CD4-positive, alpha-beta T cell treated with Interferon gamma for 1 hour (primary cell): ENCODE measurements around the gene GCNT2.
"Not testable (repeated sequence)": the region's sequence is repeated elsewhere in the genome, so short reads cannot be mapped to it uniquely, and the experiment has no call there.

Source experiments
- DNase-seq: peaks from one replicate; pipeline ENCODE4 v3.0.0-alpha.2; 2020

The GCNT2 gene

DNA sequence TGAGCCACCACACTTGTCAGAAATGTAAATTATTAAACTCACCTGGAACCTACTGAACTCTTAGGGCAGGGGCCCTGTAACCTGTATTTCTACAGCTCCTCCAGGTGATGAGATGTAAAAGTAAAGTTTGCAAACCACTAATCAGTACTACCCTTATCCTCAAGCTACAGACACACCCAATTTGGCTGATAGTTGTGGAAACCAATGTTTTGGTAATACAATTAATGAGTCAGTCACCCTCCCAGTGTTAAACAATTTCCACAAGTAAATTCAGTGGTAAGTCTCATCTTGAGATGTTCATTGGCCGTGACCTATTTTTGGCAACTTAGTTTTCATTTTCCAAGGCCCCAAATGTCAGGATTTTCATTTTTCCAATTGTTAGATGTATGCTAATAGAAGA lies 29.6 kb downstream of the GCNT2 start:
- no peak for DNase-seq

DNA sequence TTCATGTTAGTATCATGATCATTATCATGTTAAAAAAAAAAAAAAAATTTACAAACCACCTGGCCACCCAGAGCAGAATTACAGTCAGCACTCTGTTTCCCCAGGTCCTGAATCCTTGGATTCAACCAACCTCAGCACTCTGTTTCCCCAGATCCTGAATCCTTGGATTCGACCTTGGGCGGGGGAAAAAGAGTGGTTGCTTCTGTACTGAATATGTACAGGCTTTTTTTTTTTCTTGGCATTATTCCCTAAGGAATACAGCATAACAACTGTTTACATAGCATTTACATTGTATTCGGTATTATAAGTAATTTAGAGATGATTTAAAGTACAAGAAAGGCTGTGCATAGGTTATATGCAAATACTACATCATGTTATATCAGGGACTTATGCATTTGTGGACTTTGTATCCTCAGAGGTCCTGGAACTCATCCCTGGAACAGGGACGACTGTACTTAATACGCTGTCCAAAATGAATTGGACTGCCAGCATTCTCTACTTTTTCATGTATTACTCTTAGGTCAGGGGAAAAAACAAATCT lies 31.2 kb downstream of the GCNT2 start:
- no peak for DNase-seq

DNA sequence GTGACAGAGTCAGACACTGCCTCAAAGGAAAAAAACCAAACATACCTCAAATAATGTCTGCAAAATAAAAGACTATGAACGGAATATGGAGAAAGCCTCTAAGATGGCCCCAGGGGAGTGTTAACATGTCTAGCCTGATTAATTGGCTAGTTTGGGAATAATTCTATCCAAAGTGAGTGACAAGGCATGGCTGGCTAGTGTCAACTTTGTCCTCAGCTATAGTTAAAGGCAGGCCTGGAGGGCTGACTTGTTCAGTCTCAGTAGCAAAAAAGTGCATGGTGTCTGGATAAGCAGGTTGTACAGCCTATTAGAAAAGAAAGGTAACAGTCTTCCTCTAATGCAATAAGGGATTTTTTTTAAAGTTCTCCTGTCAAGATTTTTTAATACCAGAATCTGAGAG lies 32.7 kb downstream of the GCNT2 start:
- no peak for DNase-seq

DNA sequence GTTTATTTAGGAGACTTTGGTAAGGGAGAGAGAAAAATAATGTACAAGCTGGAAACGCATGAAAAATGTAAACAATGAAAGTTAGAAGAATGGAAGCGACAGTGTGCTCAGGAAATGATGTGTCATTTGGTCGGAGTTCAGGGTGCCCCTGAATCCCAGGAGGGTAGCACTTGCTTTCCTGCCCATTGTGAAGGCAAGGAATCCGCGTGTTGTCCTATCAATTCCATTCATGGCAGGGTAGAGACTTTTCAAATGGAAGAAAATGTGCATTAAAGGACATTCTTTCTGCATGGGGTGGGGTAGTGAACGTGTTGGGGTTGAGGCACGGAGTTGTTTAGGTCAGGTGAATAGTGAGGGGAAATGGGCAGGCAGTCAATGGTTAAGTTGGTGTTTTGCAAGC lies 33.7 kb downstream of the GCNT2 start:
- DNase-seq = no peak

DNA sequence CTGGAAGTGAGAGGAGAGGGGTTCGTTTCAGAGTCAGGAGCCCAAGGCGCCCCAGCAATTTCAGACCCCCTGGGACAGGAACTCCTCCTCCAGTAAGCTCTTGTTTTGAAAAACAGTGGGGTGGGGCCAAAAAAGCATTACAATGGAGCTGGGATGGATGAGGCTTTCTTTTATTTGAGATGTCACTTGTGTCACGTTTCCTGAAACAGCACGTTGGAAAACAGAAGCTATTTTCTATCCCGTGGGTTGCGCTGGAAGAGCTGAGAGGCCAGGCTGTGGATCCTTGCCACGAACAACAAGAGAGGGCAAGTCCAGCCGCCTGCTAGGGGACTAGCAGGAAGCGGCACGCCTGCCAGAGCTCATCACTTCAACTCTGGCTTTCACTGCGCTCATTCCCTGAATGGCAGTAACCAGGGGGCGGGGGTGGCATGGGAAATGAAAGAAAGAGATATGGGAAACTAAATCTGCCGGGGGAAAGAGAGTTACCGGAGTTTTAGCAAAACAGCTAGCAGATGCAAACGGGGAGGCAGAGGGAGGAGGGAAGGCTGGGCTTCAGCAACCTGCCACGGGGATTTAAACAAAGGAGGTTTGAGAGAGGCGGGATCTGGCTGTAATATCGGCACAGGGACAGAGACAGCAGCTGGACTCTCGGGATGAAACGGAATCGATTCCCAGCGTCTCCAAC lies 34.6 kb downstream of the GCNT2 start:
- no peak for DNase-seq

DNA sequence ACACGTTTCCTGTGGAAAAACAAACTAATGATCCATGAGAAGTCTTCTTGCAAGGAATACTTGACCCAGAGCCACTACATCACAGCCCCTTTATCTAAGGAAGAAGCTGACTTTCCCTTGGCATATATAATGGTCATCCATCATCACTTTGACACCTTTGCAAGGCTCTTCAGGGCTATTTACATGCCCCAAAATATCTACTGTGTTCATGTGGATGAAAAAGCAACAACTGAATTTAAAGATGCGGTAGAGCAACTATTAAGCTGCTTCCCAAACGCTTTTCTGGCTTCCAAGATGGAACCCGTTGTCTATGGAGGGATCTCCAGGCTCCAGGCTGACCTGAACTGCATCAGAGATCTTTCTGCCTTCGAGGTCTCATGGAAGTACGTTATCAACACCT lies 35.4 kb downstream of the GCNT2 start:
- DNase-seq = no peak

DNA sequence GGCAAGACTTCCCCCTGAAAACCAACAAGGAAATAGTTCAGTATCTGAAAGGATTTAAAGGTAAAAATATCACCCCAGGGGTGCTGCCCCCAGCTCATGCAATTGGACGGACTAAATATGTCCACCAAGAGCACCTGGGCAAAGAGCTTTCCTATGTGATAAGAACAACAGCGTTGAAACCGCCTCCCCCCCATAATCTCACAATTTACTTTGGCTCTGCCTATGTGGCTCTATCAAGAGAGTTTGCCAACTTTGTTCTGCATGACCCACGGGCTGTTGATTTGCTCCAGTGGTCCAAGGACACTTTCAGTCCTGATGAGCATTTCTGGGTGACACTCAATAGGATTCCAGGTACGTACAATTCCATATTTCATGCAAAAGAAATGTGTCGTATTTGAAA lies 35.8 kb downstream of the GCNT2 start:
- no peak for DNase-seq

DNA sequence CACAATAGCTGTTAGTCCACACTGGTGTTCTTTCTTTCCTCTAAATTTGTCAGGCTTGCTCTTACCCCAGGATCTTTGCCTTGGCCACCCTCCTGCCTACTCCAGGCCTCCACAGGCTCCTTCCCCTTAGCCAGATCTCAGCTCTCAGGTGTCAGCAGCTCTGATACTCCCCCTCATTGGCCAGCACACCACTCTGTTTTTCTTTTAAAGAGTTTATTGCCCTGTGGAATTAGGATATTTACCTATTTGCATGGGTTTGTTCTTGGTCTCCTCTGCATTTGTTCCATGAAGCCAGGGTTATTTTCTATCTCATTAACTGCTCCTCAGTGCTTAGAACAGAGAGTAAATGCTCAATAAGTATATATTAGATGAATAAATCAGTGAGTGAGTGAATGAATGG lies 36.8 kb downstream of the GCNT2 start:
- DNase-seq = no peak

DNA sequence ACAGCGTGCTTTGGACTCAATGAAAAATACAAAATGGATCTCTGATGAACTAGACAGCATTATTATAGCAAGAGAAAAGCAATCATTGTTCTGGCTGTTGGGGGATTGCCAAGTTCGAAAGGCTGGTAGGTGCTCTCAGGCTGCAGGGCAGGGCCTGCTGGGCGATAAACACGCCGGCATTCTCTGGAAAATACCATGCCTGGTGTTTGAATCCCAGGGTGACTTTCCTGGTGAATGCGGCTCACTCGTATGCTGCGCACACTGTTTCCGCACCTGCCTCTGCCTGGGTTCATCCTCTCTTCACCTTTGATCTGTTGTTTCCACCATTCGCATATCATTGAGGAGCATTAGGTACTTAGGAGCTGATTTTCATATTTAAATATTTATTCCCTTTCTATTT lies 37.4 kb downstream of the GCNT2 start:
- no peak for DNase-seq

DNA sequence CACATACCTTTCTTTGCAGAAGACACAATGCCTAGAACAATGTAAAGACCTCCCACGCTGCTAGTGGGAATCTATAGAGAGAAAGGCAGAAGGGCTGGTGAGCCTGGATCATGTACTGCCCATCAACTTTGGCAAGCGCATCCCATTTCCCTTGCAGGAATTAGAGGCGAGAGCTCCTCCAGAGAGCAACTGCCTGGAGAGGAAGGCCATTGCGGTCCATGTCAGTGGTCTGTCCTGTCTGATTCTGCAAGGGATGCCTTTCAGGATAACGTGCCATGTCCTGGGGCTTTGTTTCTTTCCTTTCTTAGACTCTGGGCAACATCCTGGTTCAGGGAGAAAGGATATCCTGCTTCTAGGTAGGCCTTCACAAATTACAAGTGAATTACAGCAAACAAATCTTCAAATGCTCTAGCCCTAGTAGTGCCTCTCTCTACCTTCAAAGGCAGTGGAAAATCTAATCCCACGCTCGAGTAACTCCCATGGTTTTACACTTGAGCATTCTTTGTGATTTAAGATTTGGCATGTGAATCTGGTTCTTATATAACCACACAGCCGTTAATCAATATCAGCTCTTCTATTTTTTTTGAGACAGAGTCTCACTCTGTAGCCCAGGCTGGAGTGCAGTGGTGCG lies 38.5 kb downstream of the GCNT2 start:
- DNase-seq = no peak

DNA sequence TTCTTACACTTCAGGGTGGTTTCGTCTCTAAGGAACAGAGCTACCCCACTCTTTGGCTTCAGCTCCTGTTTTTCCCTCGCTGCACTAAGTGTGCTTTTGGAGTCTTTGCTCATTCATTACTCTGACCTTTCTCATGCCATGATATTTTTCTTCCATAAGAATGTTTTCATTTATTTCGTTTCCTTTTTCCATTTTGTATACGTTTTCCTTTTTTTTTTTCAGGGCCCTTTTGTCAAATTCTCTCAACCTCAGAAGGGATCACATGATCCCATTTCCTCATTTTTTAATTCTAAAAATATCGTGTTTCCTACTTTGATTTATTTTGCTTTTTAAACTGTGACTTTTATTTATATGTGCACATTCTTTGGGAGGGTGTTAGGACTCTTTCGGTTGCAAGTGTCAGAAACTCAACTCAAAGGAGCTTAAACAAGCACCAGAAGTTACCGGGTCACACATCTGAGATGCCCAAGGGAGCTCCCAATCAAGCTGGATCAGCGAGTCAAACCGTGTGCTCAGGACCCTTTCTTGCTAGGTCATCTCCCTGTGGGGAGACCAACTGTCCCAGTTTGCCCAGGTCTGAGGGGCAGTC lies 40.6 kb downstream of the GCNT2 start:
- DNase-seq = no peak

DNA sequence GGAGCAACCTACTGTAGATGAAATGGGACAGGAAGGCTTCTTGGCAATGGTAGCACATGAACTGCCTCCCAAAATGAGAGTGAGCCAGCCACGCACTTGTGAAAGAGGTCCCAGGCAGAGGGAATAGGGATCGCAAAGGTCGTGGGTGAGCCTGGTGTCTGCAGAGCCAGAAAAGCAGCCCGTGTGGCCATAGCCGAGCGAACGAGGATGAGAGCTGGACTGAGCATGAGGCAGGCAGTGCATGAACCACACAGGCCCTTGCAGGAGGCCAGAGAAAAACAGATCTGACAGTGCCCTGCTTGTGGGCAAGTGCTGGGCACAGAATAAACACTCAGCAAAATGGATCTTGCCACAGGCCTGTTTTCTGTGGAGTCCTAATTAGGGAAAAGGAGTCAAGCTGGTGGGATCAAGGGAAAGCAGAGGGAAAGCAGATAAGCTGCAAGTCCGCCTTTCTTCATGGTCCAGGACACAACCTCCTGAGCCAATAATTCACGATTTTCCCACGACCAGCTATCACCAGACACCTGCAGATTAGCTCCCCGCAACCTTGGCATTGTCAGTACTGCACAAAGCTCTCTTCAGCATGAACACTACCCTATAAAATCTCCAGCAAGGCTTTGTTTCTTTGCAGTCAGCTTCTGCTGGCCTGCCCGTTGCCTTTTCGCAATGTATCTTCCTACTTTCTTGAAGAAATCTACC lies 44.0 kb downstream of the GCNT2 start:
- no peak for DNase-seq

DNA sequence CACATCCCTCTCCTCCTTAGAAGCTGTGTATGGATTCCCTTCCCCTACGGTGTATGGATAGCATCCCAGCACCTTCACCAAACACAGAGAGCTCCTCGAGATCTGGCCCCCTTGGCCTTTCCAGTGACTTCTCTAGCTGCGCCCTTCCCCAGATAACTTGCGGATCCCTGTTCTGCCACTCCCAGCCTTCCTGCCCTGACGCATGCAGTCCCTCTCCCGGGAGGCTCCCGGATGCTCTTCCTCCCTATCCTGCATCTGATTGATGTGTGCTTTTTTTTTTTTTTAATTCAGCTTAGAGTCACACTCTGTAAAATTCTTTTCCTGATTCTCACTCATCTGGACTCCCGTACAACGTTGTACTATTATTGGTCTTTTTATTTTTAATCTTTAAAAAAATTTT lies 44.8 kb downstream of the GCNT2 start:
- no peak for DNase-seq

DNA sequence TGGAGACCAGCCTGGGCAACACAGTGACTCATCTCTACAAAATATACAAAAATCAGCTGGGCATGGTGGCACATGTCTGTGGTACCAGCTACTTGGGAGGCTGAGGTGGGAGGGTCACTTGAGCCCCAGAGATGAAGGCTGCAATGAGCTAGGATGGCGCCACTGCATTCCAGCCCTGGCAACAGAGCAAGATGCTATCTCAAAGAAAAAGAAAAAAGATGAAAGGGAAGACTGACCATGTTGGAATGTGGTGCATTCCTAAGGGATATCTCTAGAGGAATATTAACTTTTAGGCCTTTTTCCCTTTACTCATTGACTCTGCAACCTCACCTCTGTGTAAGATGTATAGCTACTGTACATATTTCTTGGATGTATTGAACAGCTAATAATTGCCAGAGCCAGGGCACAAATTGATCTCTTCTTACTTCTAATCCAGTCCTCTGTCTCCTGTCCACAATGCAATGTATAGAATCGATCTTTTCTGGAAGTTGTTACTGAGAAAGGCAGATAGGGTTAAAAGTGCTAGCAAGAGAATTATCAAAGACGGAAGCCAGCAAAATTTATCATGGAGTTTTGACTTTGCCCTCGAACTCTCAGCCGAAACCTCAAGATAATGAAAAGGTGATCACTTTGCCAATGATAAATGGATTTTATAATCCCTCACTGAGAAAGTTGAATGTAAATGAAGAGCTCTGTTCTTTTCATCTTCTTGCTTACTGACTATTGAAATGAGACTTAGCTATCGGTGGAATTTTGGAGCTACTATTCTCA lies 46.3 kb downstream of the GCNT2 start:
- DNase-seq = no peak

DNA sequence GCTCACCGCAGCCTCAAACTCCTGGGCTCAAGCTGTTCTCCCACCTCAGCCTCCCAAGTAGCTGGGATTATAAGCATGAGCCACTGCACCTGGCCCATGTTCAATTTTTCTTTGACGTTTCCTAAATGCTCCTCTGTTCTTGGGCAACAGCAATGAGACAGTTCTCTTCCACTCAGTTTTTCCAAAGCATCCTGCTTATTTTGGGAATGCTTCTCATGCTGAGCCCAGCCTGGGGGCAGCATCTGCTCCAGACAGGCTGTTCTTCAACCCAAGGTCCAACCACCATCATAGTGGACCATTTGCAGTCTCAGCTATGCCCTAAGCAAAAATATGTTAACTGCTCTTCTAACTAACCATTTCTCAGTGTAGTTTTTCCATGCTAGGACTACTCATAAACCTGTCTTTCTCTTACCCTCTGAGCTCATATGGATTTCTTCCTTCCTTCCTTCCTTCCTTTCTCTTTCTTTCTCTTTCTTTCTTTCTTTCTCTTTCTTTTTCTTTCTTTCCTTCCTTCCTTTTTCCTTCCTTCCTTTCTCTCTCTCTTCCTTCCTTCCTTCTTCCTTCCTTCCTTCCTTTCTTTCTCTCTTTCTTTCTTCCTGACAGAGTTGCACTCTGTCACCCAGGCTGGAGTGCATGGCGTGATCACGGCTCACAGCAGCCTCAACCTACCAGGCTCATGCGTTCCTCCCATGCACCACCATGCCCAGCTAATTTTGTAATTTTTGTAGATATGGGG lies 48.4 kb downstream of the GCNT2 start:
- DNase-seq = no peak

DNA sequence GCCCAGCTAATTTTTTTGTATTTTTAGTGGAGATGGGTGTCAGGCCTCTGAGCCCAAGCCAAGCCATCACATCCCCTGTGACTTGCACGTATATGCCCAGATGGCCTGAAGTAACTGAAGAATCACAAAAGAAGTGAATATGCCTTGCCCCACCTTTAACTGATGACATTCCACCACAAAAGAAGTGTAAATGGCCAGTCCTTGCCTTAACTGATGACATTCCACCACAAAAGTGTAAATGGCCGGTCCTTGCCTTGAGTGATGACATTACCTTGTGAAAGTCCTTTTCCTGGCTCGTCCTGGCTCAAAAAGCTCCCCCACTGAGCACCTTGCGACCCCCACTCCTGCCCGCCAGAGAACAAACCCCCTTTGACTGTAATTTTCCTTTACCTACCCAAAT lies 54.4 kb downstream of the GCNT2 start:
- DNase-seq = not testable (repeated sequence)

DNA sequence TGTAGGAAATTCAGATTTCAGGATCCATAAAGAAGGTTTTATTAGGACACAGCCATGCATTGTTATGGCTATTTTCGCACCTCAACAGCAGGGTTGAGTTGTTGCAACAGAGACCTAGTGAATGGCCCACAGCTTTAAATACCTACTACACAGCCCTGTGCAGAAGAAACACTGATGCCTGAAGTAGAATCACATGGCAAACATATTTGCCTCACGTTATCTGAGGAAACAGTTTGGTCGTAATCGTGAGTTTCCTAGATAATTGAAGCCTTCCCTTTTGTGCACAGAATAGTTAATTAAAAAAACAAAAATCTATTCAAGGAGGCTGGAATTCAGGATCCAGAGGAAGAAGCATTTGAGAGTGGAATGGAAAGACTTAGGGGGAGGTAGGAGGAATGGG lies 55.1 kb downstream of the GCNT2 start:
- DNase-seq = no peak

DNA sequence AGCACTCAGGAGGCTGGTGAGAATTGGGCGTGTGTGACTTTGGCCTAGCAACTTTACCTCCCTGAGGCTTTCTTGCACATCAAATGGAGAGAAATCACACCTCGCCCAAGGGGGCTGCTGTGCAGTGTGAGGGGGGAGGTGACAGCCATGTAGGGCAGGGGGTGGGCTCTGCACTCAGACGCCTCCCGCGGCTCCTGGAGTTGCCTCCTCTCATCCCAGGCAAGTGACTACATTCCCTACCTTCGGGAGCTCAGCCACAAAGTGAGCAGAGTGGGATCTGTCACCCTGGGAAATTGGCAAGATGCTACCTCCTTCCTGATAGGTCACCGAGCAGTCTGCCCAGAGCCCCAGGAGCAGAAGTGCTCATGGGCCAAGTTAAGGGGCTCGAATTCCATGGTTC lies 56.0 kb downstream of the GCNT2 start:
- no peak for DNase-seq

DNA sequence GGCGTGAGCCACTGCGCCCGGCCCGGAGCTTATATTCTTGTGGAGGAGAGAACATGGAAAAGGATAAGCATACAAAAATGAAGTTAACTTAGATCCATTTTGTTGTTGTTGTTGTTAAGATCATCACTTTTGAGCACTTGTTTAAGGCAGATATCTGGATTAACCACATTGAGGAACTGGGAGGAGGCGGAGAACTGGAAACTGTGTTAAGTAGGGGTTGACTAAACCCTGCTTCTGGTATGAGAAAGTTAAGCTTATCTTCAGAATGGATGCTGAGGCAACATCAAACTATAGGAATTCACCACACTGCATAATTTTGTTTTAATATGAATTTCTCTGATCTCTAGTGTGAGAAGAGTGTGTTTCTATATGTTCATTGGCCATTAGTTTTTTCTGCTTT lies 57.6 kb downstream of the GCNT2 start:
- DNase-seq = no peak

DNA sequence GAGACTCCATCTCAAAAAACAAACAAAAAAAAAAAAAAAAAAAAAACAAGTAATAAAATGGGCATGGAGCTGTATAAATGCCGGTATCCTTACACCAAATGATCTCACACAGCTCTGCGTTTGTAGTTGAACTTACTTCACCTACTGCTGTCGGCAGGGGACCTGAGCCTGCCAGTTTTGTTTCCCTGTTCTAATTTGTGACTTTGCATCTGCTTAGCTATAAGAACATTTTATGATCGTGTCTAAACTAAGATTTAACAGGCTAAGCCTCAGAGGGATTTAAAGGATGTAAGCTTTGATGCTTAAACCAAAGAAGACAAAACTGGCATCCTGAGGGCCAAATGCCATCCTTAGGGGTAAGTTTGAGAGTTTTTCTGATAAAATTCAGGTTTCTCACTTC lies 58.7 kb downstream of the GCNT2 start:
- no peak for DNase-seq

DNA sequence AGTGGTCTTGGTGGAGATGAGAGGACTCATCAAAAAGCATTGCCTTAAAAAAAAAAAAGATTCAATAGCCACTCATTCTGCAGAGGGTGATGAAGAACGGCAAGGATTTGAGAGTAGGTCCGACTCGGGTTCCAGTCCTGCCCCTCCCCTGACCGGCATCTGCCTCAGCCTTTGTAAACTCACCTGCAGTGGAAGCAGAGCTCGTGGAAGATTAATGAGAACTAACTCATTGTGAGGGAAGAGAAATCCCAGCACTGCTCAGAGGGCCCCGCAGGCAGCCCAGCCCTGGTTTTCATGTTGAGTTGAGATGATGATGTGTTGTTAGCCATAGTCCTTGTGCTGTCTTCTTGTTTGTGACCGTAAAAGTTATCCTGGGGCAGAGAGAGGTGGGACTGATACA lies 59.4 kb downstream of the GCNT2 start:
- DNase-seq = no peak

DNA sequence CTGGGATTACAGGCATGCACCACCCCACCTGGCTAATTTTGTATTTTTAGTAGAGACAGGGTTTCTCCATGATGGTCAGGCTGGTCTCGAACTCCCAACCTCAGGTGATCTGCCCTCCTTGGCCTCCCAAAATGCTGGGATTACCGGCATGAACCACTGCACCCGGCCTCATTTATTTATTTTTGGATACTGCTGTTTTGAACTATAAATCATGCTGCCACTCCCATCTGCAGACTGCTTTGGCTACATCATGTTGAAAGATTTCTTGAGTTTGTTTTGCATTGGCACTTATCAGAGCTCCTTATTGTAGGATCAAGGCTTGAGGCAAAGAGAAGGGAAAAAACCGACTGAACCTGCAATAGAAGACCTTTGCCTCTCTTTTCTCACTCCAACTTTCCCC lies 60.3 kb downstream of the GCNT2 start:
- not testable (repeated sequence) for DNase-seq
